IgD-negative memory B cell (primary cell): ENCODE data around the gene TBP. TPM values are rescaled to one million over a fixed set of nuclear protein-coding genes. Genes with fewer than 3 reads are reported as not detected.
"Not testable (repeated sequence)": the region's sequence is repeated elsewhere in the genome, so short reads cannot be mapped to it uniquely, and the experiment has no call there.

Source experiments
- H3K27ac Mint-ChIP-seq, 3 donors: one replicate each; pipeline ENCODE4 v1.8.0; 2020 to 2022; ENCODE audit warnings: mild to moderate bottlenecking in 3 of 3, mixed read lengths in 3 of 3, moderate library complexity in 1 of 3
- H3K27me3 Mint-ChIP-seq: one replicate; pipeline ENCODE4 v1.8.0; 2021; ENCODE audit warnings: mixed read lengths
- H3K36me3 Mint-ChIP-seq: one replicate; pipeline ENCODE4 v1.8.0; 2020; ENCODE audit warnings: mild to moderate bottlenecking, mixed read lengths
- H3K4me1 Mint-ChIP-seq, 3 donors: one replicate each; pipeline ENCODE4 v1.8.0; 2020 to 2022; ENCODE audit warnings: mixed read lengths in 3 of 3, mild to moderate bottlenecking in 1 of 3
- H3K4me3 Mint-ChIP-seq, 4 donors: one replicate each; pipeline ENCODE4 v1.8.0; 2020 to 2022; ENCODE audit warnings: mild to moderate bottlenecking in 4 of 4, mixed read lengths in 4 of 4, moderate library complexity in 3 of 4
- H3K9me3 Mint-ChIP-seq, 3 donors: one replicate each; pipeline ENCODE4 v1.8.0; 2020 to 2021; ENCODE audit warnings: mixed read lengths in 3 of 3, mild to moderate bottlenecking in 1 of 3
- polyA plus RNA-seq: library from polyadenylated mRNA; unstranded; fragments of 300-500 nt; fragmentation: Illumina TruSeq; gene quantifications from one replicate; pipeline ENCODE4 v1.2.3, GENCODE V29; 2021

Gene TBP
- polyA plus RNA-seq, 1 donor from 2014 or later = 22.5 TPM

DNA sequence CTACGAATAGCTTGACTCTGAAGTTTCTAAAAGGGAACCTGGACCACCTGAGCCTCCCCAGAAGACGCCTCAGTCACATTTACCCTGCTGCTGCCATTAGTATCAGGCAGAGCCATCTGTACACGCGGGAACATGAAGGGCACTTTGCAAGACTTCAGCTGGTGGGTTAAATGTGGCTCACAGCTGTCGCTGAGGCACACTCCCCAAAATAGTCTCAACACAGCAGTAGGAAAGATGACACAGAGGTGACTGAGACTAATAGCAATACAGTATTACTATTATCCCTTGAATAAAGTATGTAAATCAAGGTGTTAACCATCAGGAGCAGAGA is 30.0 kb upstream of the TBP start:
- no peaks in the 10 kb centered on the region for H3K9me3 Mint-ChIP-seq
- H3K4me3 Mint-ChIP-seq = no peak overlapping the region
- no peaks in the 10 kb centered on the region for H3K4me1 Mint-ChIP-seq
- peaks cover 1% of the 10 kb centered on the region for H3K27me3 Mint-ChIP-seq
- H3K36me3 Mint-ChIP-seq = no peaks in the 10 kb centered on the region
- no peak overlapping the region for H3K27ac Mint-ChIP-seq

DNA sequence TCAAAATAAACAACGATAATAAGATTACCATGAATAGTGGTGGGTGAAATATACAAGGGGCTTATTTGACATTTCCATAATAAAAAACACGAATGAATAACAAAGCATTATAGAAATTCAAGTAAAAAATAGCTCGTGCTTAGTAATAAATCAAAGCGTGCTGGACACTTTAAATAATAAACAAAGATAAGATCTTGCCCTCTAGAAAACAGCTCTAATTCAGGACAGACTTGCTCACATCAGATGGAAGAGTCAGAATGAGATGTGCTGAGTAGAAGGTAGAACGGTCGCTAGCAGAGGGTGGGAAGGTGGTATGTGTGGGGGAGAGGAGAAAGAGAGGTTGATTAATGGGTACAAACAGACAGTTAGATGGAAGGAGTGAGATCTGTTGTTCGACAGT is 28.4 kb upstream of the TBP start:
- Mint-ChIP-seq H3K4me1 (no peaks in the 10 kb centered on the region), H3K27ac (no peak overlapping the region), H3K27me3 (no peaks in the 10 kb centered on the region), H3K36me3 (no peaks in the 10 kb centered on the region), H3K9me3 (no peaks in the 10 kb centered on the region), H3K4me3 (no peak overlapping the region)

DNA sequence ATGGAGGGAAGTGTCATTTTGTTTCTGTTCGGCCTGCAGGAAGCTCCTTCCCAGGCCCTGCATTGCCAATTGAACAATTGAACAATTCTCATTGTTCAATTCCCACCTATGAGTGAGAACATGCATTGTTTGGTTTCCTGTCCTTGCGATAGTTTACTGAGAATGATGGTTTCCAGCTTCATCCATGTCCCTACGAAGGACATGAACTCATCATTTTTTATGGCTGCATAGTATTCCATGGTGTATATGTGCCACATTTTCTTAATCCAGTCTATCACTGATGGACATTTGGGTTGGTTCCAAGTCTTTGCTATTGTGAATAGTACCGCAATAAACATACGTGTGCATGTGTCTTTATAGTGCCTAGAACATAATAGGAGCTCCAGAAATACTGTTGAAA is 26.2 kb upstream of the TBP start:
- H3K27me3 Mint-ChIP-seq, H3K27ac Mint-ChIP-seq, H3K36me3 Mint-ChIP-seq, H3K4me3 Mint-ChIP-seq, H3K9me3 Mint-ChIP-seq, H3K4me1 Mint-ChIP-seq: not testable (repeated sequence)

DNA sequence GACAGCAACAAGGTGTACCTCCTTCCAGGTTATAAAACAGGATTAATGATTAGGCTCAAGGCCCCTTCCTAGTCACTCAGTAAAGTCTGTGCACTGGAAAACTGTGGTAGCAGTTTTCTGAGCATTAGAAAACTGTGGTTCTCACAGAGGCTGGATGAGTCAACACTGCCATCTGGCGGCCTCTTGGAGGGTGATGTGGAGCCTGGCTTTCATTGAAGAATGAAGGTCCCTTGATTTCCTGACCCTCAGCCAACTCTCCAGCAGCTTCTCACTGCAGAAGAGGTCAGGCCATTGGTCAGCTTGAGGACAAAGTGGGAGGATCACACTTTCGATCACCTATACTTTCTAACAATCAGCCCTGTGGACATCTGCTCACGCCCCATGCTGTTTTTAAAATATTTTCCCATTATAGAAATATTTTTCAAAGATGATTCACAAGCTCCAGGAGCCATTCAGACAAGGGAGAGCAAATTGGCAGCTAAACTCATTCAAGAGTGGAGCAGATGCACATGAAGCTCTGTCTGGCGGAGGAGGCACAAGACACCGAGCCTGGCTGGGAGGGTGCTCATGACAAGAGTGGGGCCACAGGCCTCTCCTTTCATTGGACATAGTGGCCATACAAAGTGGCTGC is 24.2 kb upstream of the TBP start:
- H3K36me3 Mint-ChIP-seq = peaks cover 2% of the 10 kb centered on the region
- H3K4me1 Mint-ChIP-seq = no peaks in the 10 kb centered on the region
- H3K27ac Mint-ChIP-seq = no peak overlapping the region
- H3K4me3 Mint-ChIP-seq = peak overlapping the region in 2 of 4 donors; percentile 43 to 55
- no peaks in the 10 kb centered on the region for H3K27me3 Mint-ChIP-seq
- no peaks in the 10 kb centered on the region for H3K9me3 Mint-ChIP-seq

DNA sequence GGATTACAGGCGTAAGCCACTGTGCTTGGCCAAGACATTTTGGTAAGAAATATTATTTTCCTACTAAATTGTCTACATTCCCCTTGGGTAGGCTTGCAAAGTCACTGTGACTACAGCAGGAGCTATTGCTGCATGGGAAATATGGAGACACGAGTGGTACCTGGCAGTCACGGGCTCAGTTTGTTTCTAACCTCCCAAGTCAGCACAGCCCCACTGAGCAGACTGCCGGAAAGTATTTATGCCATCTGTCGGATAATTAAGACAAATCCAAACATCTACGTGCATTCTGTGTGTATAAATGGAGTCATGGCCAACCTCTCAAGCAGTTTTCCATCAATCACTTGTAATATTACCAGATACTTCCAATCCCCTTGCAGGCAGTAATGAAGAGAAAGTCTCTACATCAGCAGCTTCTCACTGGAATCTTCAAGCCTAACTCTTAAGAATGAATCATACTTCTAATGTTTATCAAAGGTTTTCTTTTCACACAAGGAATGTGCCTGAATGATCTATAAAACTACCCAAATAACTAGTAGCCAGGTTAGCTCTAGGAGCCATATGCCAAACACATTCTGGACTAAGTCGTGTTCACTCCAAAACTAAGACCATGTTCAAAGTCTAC is 21.2 kb upstream of the TBP start:
- Mint-ChIP-seq H3K36me3 (peaks cover 6% of the 10 kb centered on the region), H3K4me1 (peaks cover 0 to 3% (median 0%) of the 10 kb centered on the region in 3 donors), H3K9me3 (no peaks in the 10 kb centered on the region), H3K27ac (peak overlapping the region in 1 of 3 donors; percentile 11), H3K4me3 (no peak overlapping the region), H3K27me3 (no peaks in the 10 kb centered on the region)

DNA sequence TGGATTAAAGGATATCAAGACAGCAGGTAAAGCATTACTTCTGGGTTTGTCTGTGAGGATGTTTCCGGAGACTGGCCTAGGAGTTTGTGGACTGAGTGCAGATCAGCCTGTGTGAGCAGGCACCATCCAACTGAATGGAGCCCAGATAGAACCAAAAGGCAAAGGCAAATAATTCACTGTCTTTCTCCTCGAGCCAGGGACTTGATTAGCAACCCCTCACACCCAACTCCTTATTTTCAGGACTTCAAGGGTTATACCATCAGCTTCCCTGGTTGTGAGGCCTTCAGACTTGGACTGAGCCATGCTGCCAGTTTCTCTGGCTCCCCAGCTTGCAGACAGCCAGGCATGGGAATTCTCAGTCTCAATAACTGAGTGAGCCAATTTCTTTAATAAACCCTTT is 20.4 kb upstream of the TBP start:
- no peaks in the 10 kb centered on the region for H3K9me3 Mint-ChIP-seq
- H3K4me3 Mint-ChIP-seq = no peak overlapping the region
- H3K27ac Mint-ChIP-seq = no peak overlapping the region
- peaks cover 0 to 3% (median 0%) of the 10 kb centered on the region in 3 donors for H3K4me1 Mint-ChIP-seq
- H3K36me3 Mint-ChIP-seq = peaks cover 8% of the 10 kb centered on the region
- no peaks in the 10 kb centered on the region for H3K27me3 Mint-ChIP-seq

DNA sequence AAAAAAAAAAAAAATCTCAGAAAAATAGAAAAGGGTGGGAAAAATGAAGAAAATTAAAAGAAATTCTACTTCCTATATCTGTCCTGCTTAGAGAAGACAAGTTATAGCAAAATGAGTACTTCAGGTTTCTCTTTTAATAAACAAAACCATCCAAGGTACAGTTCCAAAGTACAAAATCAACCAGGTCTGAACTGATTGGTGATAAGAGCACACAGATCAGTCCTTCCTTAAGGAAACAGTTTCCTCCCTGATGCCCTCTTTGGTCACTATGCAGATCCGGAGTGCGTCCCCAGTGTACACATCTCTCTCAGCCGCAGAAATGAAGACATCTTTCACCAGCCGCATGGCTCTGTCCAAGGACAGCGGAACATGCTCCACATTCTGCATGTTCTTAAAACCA is 19.2 kb upstream of the TBP start:
- Mint-ChIP-seq H3K27me3 (no peaks in the 10 kb centered on the region), H3K4me3 (no peak overlapping the region), H3K36me3 (peaks cover 9% of the 10 kb centered on the region), H3K4me1 (peaks cover 8 to 9% (median 9%) of the 10 kb centered on the region in 3 donors), H3K9me3 (no peaks in the 10 kb centered on the region), H3K27ac (no peak overlapping the region)

DNA sequence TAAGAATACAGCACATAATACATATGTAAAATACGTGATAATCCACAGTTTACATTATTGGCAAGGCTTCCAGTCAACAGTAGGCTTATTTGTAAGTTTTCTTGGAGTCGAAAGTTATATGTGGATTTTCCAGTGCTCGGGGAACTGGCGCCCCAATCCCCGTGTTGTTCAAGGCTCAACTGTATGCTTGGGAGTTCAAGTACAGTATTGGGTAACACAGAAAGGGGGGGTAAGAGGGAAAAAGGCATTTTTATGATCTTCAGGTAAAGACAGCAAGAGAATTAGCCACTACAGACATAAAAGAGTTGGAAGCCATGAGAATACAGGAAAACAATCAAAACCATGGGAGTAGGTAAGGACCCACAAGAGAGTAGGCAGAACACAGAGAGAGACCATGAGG is 17.5 kb upstream of the TBP start:
- Mint-ChIP-seq H3K27me3 (no peaks in the 10 kb centered on the region), H3K4me1 (peaks cover 10 to 18% (median 13%) of the 10 kb centered on the region in 3 donors), H3K27ac (no peak overlapping the region), H3K36me3 (peaks cover 9% of the 10 kb centered on the region), H3K9me3 (no peaks in the 10 kb centered on the region), H3K4me3 (peak overlapping the region in 1 of 4 donors; percentile 63)

DNA sequence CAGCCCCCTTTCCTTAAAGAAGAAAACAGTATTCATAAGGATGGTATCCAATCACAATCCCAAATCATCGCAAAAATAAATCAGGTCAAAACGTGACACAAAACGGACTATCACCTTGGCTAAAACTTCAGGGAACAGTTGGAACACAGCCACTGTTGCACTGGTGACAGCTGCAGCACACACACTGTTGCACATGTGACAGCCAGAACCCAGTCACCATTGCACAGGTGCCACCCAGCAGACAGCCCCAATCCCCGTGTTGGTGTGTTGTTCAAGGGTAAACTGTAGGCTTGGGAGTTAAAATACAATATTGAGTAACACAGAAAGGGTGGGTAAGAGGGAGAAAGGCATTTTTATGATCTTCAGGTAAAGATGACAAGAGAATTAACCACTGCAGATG is 16.8 kb upstream of the TBP start:
- Mint-ChIP-seq H3K4me1 (peaks cover 10 to 18% (median 13%) of the 10 kb centered on the region in 3 donors), H3K9me3 (no peaks in the 10 kb centered on the region), H3K27me3 (no peaks in the 10 kb centered on the region), H3K36me3 (peaks cover 9% of the 10 kb centered on the region), H3K4me3 (no peak overlapping the region), H3K27ac (no peak overlapping the region)

DNA sequence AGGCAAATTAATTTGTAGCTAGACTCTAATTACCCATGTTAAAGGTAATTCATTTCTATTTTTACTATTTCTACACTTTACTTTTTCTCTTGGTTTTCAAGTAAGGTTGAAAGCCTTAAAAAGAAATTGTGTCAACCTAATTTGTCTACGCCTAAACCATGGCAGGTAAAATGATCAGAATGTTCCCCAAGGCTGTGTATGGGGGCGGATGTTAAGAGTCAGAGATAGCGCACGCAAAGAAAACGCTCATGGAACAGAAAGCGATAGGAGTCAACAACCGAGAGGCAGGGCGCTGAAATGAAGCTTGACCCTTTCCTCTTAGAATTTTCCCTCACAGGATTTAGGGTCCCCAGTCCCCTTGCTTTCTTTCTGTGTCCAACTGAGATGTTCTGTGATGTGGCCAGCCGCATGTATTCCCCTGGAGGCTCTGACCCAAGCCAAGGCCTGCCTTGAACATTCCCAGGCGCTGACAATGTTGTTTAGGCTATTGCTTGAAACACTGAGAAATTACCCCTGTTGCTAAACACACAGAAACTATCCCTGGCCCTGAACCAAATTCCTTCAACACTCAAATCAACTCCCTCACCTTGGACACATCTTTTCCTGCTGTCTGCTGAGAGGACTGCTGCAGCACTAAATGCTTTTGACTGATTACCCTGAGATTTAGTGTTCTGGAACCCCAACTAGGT is 12.0 kb upstream of the TBP start:
- Mint-ChIP-seq H3K27ac (peak overlapping the region in 1 of 3 donors; percentile 31), H3K4me1 (peaks cover 11 to 18% (median 14%) of the 10 kb centered on the region in 3 donors), H3K9me3 (no peaks in the 10 kb centered on the region), H3K27me3 (no peaks in the 10 kb centered on the region), H3K36me3 (peaks cover 3% of the 10 kb centered on the region), H3K4me3 (no peak overlapping the region)

DNA sequence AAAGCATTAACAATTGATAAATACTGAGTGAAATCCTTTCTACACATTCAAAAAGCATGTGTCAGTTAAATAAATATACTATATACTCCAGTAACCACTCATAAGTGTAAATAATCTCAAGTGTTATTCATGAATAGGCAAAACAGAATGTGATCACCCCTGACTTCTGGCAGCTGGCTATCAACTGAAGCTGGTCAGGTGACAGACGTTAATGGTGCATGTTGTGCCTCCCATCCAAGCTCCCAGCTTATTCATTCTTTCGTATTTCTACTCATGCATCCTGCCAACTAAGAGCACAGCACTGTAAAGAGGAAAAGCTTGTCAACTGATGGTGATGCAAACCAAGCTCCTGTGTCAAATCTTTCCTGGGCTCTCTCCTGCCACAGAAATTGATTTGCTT is 8.8 kb upstream of the TBP start:
- Mint-ChIP-seq H3K9me3 (no peaks in the 10 kb centered on the region), H3K27ac (no peak overlapping the region), H3K36me3 (peaks cover 7% of the 10 kb centered on the region), H3K27me3 (no peaks in the 10 kb centered on the region), H3K4me3 (no peak overlapping the region), H3K4me1 (peaks cover 21 to 27% (median 24%) of the 10 kb centered on the region in 3 donors)

DNA sequence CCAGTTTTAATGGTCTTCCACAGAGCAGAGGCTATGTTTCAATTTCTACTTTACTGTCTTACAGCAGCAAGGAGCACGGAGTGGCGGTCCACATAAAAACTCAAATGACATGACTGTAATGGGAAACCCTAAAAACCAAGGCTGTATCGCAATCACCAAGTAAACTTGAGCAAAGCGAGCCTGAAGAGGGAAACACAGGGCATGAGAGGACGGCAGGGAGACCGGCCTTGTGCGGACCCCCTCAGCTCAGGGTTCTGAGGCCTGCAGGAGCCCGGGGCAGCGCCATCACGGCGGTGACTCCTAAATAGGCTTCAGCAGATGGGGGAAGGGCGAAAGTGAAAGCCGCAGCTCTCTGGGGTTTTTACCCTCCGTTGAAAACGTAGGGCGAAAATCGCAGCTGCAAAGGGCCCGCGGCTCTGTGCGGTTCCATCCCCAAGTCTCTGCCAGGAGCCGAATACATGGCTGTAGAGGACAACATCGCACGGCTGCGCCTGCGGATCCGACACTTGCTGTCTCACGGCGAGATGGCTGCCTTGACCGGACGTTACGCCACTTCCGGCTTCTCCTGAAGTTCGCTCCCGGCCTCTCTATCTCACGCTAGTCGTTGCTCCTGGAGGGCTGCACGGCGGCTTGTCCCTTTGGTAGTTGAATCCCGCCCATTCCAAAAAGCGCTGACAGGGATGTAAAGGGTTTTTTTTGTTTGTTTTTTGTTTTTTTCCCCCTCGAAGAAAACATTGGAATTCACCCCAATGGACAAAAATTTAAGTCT is 1.2 kb upstream of the TBP start, which contains the start of gene PSMB1:
Gene PSMB1 (minus strand): TSS at position 543 of the 769 bp plus-strand sequence. CDS start 65 bp downstream, at position 478.
- Mint-ChIP-seq H3K9me3 (no peaks in the 10 kb centered on the region), H3K36me3 (peaks cover 4% of the 10 kb centered on the region), H3K27me3 (no peaks in the 10 kb centered on the region), H3K4me1 (peaks cover 22 to 28% (median 24%) of the 10 kb centered on the region in 3 donors), H3K27ac (no peak within 1 kb of the TSS), H3K4me3 (no peak within 1 kb of the TSS)

DNA sequence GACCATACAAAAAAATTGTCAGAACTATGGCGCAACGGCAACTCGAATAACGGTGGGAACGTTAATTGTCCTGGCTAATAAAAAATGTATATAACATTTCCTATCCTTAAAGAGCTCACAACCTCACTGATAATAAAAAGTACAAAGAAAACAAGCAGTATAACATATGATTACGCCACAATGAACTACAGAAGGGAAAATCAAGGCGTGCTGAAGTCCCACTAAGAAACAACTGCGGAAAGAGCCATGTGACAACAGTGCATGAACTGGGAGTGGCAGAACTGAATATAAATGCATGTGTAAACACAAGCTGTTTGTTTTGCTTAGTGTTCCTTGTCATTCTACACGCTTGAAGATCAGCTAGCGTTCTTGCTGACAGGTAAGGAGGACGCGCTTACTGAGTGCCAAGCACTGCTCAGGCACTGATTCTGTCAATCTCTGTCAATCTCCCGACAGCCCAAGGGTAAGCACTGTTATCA is 596 bp upstream of the TBP start:
- H3K4me1 Mint-ChIP-seq = peaks cover 17 to 31% (median 27%) of the 10 kb centered on the region in 3 donors
- no peaks in the 10 kb centered on the region for H3K9me3 Mint-ChIP-seq

DNA sequence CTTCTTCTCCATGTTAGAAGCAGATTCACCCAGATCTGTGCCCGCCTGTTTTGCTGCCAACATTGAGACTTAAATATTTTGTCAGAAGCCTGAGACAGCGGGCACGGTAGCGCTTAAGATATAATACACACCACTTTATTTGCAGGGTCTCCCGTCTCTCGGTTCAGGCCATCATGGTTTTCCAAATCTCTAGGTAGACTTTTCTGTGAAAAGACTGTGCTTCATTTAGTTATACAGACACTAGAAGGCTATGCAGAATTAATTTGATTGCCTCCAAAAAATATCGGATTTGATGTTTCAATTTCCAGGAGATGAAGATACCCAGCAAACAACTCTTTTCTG is 598 bp downstream of the TBP start:
- no peak overlapping the region for H3K4me3 Mint-ChIP-seq
- H3K36me3 Mint-ChIP-seq = peaks cover 4% of the 10 kb centered on the region
- H3K27ac Mint-ChIP-seq = no peak overlapping the region
- peaks cover 7 to 24% (median 21%) of the 10 kb centered on the region in 3 donors for H3K4me1 Mint-ChIP-seq
- no peaks in the 10 kb centered on the region for H3K9me3 Mint-ChIP-seq
- no peaks in the 10 kb centered on the region for H3K27me3 Mint-ChIP-seq

More for the DNA sequence above, 596 bp upstream of the TBP start:
- no peak overlapping the region for H3K4me3 Mint-ChIP-seq
- H3K27ac Mint-ChIP-seq = no peak overlapping the region
- no peaks in the 10 kb centered on the region for H3K27me3 Mint-ChIP-seq
- peaks cover 4% of the 10 kb centered on the region for H3K36me3 Mint-ChIP-seq

DNA sequence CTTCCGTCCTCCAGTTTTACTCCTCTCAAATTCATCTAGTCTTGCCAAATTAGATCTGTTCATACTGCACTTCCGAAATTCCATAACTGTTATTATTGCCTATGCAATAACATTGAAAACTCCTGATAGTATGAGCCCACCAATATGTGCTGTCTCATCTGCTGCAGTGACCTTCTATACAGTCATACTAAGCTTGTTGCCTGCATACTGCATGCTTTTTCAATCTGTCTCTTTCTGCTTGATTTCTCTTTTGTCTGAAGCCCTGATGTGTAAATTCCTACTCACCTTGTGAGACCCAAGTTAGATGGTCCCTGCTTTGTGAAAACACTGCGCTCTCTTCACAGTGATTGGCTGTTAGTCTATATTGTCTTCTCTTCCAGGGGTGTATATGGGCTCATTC is 1.1 kb downstream of the TBP start:
- peaks cover 3 to 19% (median 16%) of the 10 kb centered on the region in 3 donors for H3K4me1 Mint-ChIP-seq
- no peaks in the 10 kb centered on the region for H3K9me3 Mint-ChIP-seq
- H3K4me3 Mint-ChIP-seq = no peak overlapping the region
- peaks cover 3% of the 10 kb centered on the region for H3K36me3 Mint-ChIP-seq
- H3K27me3 Mint-ChIP-seq = no peaks in the 10 kb centered on the region
- no peak overlapping the region for H3K27ac Mint-ChIP-seq
